ENCODE results near the gene PATZ1.

DNA sequence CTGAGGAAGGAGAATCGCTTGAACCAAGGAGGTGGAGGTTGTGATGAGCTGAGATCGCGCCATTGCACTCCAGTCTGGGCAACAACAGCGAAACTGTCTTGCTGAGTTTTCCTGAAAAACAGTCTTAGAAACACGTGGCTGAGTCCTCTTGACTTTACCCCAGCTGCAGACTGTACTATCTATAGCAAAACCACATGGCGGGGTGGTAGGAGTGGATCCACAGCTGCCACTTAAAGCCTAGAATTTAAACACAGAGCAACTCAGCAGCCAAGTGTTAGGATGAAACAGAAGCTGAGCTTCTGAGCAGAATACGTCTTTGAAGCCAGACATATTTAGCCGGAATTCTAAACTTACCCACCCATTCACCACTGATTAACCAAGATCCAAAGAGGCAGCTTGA, 14.1 kb downstream of the PATZ1 start:
- TF ChIP-seq CTCF (IDR thresholded peaks at IDR 0.05), result no peak
- no peak for TF ChIP-seq POLR2A (IDR thresholded peaks at IDR 0.05; ENCODE audit: low read depth)
- TF ChIP-seq POLR2AphosphoS5 (IDR thresholded peaks at IDR 0.05), result no peak
